ENCODE data around the gene ST3GAL4. TPM values are rescaled to one million over a fixed set of nuclear protein-coding genes. Genes with fewer than 3 reads are reported as not detected.
A peak's percentile ranks its signal among the peaks of the same experiment; 100 is the strongest.

The ST3GAL4 gene
- total and polyA plus RNA-seq, 4 donors, result 20.7 to 48.2 (median 27.8) TPM

- no peaks in the 10 kb centered on the region for H3K9me3 ChIP-seq (ENCODE audit: control insufficient read depth, insufficient read depth, low read length)
- DNase-seq (ENCODE audit: low read depth in 4 of 6, low spot score in 6 of 6), result peak in 3 of 6 donors; percentile 37 to 87 (median 82)
- WGBS (ENCODE audit: insufficient coverage), result 27% methylated on average over 9 of the region's 10 CpGs
- H3K4me3 ChIP-seq (ENCODE audit: low read depth, low read length), result no peak overlapping the region
- peak overlapping the region; percentile 11 for H3K27ac ChIP-seq (ENCODE audit: low read depth, low read length)
- peaks cover 30% of the 10 kb centered on the region for H3K4me1 ChIP-seq (ENCODE audit: control insufficient read depth, insufficient read depth, low read length)
- H3K36me3 ChIP-seq (ENCODE audit: control insufficient read depth, insufficient read depth, low read length), result peaks cover 53% of the 10 kb centered on the region
- H3K27me3 ChIP-seq (ENCODE audit: control insufficient read depth, insufficient read depth, low read length), result no peaks in the 10 kb centered on the region
These were observed 104.3 kb downstream of the ST3GAL4 start for GRCh38 chr11:126459691-126460281.

DNA sequence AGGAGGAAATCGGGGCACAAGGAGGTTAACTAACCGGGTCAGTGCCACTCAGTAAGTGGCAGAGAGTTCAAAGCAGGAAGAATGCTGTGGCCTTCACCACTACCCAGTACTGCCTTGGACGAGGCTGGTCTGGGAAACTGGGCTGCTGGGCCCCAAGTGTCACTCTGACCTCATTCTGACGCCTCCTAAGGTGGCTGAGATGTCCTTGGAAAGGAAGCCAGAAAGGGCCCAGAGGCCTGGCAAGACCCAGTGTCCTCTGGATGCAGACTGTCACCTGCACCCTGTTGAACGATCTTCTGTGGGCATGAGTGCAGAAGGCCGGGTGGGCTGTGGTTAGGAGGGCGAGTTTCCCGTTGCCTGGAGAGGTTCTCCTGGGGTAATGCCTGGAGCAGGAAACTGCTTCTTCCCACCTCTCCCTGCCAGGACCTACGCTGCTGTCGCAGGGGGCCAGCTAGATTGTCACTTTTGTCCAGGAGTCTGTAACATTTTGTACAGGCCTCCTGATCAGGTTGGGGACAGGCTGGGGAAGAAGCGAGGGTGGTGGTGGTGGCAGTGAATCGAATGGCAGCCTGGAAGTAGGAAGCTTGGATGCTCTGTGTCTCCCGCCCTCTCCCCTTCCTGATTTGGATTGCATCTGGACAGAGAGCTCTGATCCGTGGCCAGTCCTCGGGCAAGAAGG is 105.1 kb downstream of the ST3GAL4 start:
- WGBS (ENCODE audit: insufficient coverage), result 90% methylated on average over 13 of the region's 15 CpGs
- Histone ChIP-seq H3K27me3 (ENCODE audit: control insufficient read depth, insufficient read depth, low read length) (no peaks in the 10 kb centered on the region), H3K36me3 (ENCODE audit: control insufficient read depth, insufficient read depth, low read length) (peaks cover 48% of the 10 kb centered on the region), H3K9me3 (ENCODE audit: control insufficient read depth, insufficient read depth, low read length) (no peaks in the 10 kb centered on the region), H3K4me1 (ENCODE audit: control insufficient read depth, insufficient read depth, low read length) (peaks cover 30% of the 10 kb centered on the region), H3K4me3 (ENCODE audit: low read depth, low read length) (no peak overlapping the region), H3K27ac (ENCODE audit: low read depth, low read length) (peak overlapping the region; percentile 11)
- no peak for DNase-seq (ENCODE audit: low read depth in 4 of 6, low spot score in 6 of 6)

- Histone ChIP-seq H3K4me1 (ENCODE audit: control insufficient read depth, insufficient read depth, low read length) (peaks cover 35% of the 10 kb centered on the region), H3K36me3 (ENCODE audit: control insufficient read depth, insufficient read depth, low read length) (peaks cover 45% of the 10 kb centered on the region), H3K4me3 (ENCODE audit: low read depth, low read length) (no peak overlapping the region), H3K27ac (ENCODE audit: low read depth, low read length) (no peak overlapping the region), H3K9me3 (ENCODE audit: control insufficient read depth, insufficient read depth, low read length) (no peaks in the 10 kb centered on the region), H3K27me3 (ENCODE audit: control insufficient read depth, insufficient read depth, low read length) (no peaks in the 10 kb centered on the region)
- DNase-seq (ENCODE audit: low read depth in 4 of 6, low spot score in 6 of 6), result no peak
- 80% methylated on average over 7 of the region's 8 CpGs for WGBS (ENCODE audit: insufficient coverage)
These were observed 105.6 kb downstream of the ST3GAL4 start for GRCh38 chr11:126461096-126461440.

DNA sequence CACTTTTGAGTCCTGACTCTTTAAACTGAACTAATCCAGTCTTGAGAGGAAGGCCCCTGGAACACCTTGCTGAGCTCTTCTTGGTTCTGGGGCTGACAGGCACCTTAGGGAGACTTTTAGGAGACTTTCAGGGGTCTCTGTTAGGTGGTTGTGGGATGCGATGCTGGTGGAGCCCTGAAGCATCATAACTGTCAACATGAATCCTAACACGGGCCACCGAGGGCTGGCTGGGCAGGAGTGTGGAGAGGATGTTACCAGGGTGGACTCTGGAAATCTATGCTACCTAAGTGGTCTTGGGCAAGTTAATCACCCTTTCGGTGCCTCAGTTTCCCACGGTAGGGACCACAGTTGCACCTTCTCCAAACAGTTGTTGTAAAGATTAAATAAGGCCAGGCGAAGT is 106.5 kb downstream of the ST3GAL4 start:
- Histone ChIP-seq H3K27me3 (ENCODE audit: control insufficient read depth, insufficient read depth, low read length) (no peaks in the 10 kb centered on the region), H3K4me1 (ENCODE audit: control insufficient read depth, insufficient read depth, low read length) (peaks cover 44% of the 10 kb centered on the region)
- WGBS (ENCODE audit: insufficient coverage), result 98% methylated on average over 4 of the region's 6 CpGs

GRCh38 chr11:126462422-126462821 is 106.9 kb downstream of the ST3GAL4 start:
- no peaks in the 10 kb centered on the region for H3K9me3 ChIP-seq (ENCODE audit: control insufficient read depth, insufficient read depth, low read length)
- 100% methylated on average over 1 of the region's 7 CpGs for WGBS (ENCODE audit: insufficient coverage)
- no peak overlapping the region for H3K27ac ChIP-seq (ENCODE audit: low read depth, low read length)
- H3K36me3 ChIP-seq (ENCODE audit: control insufficient read depth, insufficient read depth, low read length), result peaks cover 42% of the 10 kb centered on the region
- no peak for DNase-seq (ENCODE audit: low read depth in 4 of 6, low spot score in 6 of 6)
- no peaks in the 10 kb centered on the region for H3K27me3 ChIP-seq (ENCODE audit: control insufficient read depth, insufficient read depth, low read length)
- no peak overlapping the region for H3K4me3 ChIP-seq (ENCODE audit: low read depth, low read length)
- H3K4me1 ChIP-seq (ENCODE audit: control insufficient read depth, insufficient read depth, low read length), result peaks cover 48% of the 10 kb centered on the region

More for the DNA sequence above, 106.5 kb downstream of the ST3GAL4 start:
- no peaks in the 10 kb centered on the region for H3K9me3 ChIP-seq (ENCODE audit: control insufficient read depth, insufficient read depth, low read length)
- DNase-seq (ENCODE audit: low read depth in 4 of 6, low spot score in 6 of 6), result no peak
- no peak overlapping the region for H3K27ac ChIP-seq (ENCODE audit: low read depth, low read length)
- peaks cover 40% of the 10 kb centered on the region for H3K36me3 ChIP-seq (ENCODE audit: control insufficient read depth, insufficient read depth, low read length)
- H3K4me3 ChIP-seq (ENCODE audit: low read depth, low read length), result no peak overlapping the region

Small RNA genes lying within 50 kb of the gene (small RNA-seq; reads per million reads assigned to genes)
- gene AP001318.3 (ENCODE audit: low replicate concordance), result not detected

Other genes starting within 250 kb of the ST3GAL4 start
- gene RPUSD4, start 144.0 kb upstream of the ST3GAL4 start, total RNA-seq, result 10 to 100 TPM; 19.6 to 22.5 TPM
- 10 to 100 TPM; 26.4 to 34.0 TPM for gene RPUSD4, start 144.0 kb upstream of the ST3GAL4 start, polyA plus RNA-seq (ENCODE audit: insufficient read length in 2 of 2)
- 10 to 100 TPM; 25.8 to 40.4 TPM for gene FAM118B, start 143.9 kb upstream of the ST3GAL4 start, total RNA-seq
- gene FAM118B, start 143.9 kb upstream of the ST3GAL4 start, polyA plus RNA-seq (ENCODE audit: insufficient read length in 2 of 2), result 10 to 100 TPM; 33.0 to 34.3 TPM
- 10 to 100 TPM; 33.4 to 84.0 TPM for gene SRPRA, start 86.8 kb upstream of the ST3GAL4 start, total RNA-seq
- gene SRPRA, start 86.8 kb upstream of the ST3GAL4 start, polyA plus RNA-seq (ENCODE audit: insufficient read length in 2 of 2), result 10 to 100 TPM; 55.3 to 69.9 TPM
- 10 to 100 TPM; 17.6 to 28.8 TPM for gene FOXRED1, start 86.5 kb upstream of the ST3GAL4 start, total RNA-seq
- gene FOXRED1, start 86.5 kb upstream of the ST3GAL4 start, polyA plus RNA-seq (ENCODE audit: insufficient read length in 2 of 2), result 10 to 100 TPM; 34.9 to 79.5 TPM
- gene TIRAP, start 72.6 kb upstream of the ST3GAL4 start, total RNA-seq, result 1 to 10 TPM; 4.2 to 6.4 TPM
- gene TIRAP, start 72.6 kb upstream of the ST3GAL4 start, polyA plus RNA-seq (ENCODE audit: insufficient read length in 2 of 2), result 10 to 100 TPM in 1 of 2 donors, 1 to 10 TPM in 1; 9.9 to 17.3 TPM
- 10 to 100 TPM in 1 of 2 donors, 1 to 10 TPM in 1; 5.1 to 12.0 TPM for gene DCPS, start 51.6 kb upstream of the ST3GAL4 start, total RNA-seq
- 10 to 100 TPM; 13.4 to 17.6 TPM for gene DCPS, start 51.6 kb upstream of the ST3GAL4 start, polyA plus RNA-seq (ENCODE audit: insufficient read length in 2 of 2)